HG03521 (cell line): ENCODE measurements around the gene PDHB.

ENCODE experiments used
- ATAC-seq: cut with Tn5 transposase; IDR thresholded peaks from one replicate; pipeline ENCODE4 v1.9.1; 2021; ENCODE audit warnings: mild to moderate bottlenecking, moderate library complexity; ENCODE audit not compliant: unreplicated experiment

Gene PDHB

GRCh38 chr3:58433400-58434167 is at the start of gene PDHB:
PDHB (minus strand) TSS chr3:58433832; CDS start chr3:58433809, 23 bp downstream.
- ATAC-seq = peak; percentile 92

DNA sequence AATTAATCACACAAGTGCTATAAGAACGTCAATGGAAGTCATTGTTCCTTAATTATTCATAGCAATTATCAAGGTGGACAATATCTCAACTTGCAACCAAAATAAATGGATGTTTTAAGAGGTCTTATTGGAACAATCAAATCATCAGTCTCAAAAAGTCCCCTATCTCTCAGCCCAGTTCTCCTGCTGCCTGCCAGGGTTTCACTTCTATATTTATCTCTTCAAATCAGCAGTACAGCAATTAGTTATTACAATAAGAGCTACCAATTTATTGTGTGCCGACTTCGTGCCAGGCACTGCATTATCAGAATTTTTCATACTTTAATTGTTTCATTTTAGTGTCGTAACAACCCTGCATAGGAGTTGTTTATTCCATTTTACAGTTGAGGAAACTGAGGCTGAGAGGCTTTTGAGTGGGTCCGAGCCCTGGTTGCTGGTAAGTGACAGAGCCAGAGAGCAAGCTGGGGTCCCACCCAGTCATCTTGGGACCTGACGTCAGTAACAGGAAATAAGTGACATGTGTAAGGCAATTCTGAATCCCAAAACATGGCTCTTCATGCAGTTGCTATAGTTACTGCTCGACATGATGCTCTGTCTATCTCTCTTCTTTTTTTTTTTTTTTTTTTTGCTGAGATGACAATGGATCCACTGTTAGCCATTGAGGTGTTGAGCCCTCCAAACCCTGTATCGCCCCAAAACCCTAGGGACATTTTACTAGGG is 49.4 kb upstream of the PDHB start:
- no peak for ATAC-seq

GRCh38 chr3:58480309-58480708 is 46.7 kb upstream of the PDHB start:
- no peak for ATAC-seq

GRCh38 chr3:58478781-58479180 is 45.1 kb upstream of the PDHB start:
- no peak for ATAC-seq

- no peak for ATAC-seq
These were observed 41.4 kb upstream of the PDHB start for GRCh38 chr3:58474967-58475578.

DNA sequence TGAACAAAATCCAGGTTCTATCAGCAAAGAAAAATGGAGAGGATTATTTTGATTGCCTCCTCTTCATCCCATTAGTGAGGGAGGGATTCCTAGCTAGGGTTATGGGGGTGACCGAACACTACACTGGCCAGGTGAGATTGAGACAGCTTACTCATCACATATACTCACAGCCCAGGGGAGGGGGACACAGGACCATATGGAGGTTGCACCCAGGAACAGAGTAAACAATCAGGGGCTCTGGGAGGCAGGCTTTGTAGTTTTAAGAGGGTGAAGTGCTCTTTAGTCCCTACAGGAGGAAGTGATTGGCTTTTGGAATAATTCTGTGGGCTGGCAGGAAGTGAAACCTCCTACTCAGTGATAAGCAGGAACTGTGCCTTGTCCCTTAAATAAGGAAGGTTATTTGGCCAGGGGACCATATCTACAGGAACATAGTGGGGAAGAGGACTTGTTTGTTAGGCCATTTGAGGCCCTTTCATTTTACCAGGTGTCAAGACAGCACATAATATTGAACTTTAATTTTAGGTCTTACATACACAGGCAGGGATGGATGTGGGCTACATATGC is 40.8 kb upstream of the PDHB start:
- ATAC-seq = no peak

DNA sequence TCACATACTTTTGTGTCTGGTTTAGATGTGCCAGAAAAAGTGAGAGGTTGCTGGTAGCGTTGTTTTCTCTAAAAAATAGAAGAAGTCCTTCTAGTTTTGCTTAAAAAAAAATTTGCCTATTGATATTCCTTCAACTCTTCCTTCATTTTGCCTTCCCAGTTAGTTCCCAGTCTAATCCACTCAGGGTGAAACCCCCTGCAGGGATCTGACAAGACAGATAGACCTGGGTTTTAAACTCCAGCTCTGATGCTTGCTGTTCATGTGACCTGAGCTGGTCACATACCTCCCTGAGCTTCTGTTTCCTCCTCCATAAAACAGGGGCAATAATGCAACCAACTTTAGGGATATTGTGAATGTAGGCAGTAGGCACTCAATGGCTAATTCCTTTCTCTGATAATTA is 39.6 kb upstream of the PDHB start:
- no peak for ATAC-seq

DNA sequence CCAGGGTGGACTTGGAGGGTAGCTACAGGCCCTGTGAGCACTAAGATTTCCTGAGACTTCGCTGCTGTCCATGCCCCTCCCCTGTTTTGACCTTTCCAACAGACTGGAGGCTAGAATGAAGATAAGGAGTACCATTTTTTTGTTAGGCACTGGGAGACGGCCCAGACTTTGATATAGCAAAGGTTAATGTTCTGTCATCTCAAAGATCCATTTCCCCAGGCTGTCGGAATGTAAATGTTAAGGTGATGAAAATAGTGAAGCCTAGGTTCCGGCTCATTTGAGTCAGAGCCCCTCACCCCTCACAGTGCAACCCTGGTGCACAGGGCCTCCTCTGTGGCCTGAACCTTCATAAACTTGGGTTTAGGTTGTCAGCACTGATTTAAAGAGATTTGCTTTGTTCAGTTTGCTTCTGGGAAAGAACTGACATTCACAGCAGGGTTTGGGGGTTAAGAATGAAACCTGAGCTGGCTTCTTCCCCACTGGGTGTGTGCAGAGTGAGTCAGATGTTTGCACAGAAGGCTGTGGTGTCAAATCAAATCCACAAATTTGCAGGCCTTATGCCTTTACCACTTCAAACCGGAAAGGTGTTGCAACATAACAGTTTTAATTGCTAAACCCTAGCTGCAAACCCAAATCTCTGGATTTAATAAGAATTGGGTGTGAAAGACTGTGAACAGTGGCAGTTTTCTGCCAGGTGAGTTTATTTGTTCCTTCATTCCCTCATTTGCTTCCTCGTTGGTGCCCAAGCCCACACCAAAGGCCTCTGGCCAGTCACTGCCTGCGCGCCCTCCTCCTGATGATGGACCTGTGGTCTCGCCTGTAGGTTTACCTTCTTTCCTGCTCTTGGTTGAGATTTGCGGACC is 37.6 kb upstream of the PDHB start:
- ATAC-seq = no peak

DNA sequence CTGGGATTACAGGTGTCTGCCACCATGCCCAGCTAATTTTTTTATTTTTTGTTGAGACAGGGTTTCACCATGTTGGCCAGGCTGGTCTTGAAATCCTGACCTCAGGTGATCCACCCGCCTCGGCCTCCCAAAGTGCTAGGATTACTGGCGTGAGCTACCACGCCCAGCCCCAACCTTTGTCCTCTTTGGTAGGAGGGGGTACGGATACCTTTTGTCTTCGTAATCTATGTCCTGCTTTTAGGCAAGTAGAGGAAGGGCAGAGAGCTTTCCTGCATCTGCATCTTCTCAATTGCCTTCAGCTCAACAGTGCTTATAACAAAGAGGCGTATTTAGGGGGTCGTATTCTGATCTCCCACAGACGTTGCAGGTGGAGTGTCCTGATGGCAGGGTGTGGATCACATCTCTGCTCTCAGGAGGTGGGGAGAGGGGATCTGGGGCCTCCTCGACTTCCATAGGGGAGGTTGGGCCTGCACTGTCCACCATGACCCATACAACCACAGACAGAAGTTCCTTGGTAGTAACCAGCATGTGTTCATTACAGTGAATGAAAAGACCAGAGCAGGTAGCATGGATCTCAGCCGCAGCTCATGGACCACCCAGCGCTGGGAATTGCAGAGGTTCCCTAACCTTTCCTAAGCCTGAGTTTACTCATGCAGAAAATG is 36.9 kb upstream of the PDHB start:
- no peak for ATAC-seq

GRCh38 chr3:58469096-58469495 is 35.5 kb upstream of the PDHB start:
- no peak for ATAC-seq

DNA sequence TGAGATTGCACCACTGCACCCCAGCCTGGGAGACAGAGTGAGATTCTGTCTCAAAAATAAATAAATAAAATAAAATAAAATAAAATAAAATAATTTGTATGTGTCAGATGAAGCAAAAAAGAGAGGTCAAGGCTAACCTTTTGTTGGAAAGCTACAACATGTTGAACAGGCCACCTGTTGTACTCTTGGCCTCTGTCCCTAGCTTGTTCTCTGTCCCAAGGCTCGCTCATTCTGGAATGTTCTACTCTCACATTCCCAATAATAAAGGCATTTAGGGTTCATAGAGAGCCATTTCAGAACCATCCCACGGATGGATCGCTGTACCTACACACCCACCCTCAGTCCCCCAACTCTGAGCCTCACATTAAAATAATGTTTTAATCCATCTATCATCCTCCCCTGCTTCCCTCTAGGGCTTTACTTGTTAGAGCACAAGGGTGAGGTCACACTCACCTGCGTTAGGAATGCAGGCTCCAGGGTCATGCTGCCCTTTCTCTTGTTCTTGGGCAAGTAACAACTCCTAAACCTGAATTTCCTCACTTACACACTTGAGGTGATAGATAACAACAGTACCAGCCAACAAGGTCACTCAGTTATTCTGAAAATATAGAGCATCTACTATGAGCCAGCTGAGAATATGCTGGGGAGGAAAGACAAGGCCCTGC is 33.4 kb upstream of the PDHB start:
- no peak for ATAC-seq

GRCh38 chr3:58464866-58465265 is 31.2 kb upstream of the PDHB start:
- no peak for ATAC-seq

DNA sequence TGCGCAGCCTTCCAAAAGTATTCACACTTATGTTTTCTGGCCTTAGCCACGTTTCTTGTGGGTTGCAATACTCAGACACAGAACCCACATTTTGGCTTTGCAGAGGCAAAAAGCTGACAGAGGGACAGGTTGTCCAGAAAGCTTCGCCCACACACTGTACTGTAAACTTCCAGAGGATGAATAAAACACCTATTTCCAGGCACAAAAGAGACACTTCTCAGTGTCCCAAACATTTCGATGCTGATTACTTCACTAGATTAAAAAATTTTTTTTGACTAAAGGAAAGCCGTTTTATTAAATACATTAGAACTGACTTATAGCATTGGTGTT is 30.3 kb upstream of the PDHB start:
- ATAC-seq = no peak

DNA sequence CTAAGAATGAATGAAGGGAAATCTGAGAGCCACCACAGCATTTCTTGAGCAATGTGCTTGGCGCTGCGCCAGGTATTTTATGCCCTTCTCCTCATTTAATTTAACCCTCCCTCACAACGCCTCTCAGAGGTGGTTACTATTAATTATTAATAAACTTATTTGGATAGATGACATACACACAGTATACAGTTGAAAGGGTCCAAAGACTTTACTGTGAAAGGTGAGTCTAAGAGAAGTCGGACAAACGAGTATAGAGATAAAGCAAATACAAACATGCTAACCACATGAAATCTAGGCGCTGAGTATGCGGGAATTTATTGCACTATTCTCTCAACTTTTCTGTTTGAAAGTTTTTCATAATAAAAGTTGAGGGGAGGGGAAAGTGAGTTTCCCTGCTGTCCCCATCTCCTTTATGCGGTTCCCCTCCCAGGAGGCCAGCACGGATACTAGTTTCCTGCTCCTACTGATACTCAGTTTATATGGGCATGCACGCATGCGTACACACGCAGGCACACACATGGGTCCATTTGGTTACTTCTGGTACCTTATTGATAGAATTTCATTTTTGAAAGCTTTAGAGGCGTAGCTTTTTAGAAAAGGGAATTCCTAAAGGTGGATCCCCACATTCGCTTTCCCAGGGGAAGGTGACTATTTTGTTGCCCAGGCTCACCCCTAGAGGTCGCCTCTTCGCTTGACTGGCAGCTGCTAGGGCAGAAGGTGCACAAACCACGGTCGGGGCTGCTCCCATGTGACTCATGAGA is 29.7 kb upstream of the PDHB start:
- ATAC-seq = peak; percentile 75

DNA sequence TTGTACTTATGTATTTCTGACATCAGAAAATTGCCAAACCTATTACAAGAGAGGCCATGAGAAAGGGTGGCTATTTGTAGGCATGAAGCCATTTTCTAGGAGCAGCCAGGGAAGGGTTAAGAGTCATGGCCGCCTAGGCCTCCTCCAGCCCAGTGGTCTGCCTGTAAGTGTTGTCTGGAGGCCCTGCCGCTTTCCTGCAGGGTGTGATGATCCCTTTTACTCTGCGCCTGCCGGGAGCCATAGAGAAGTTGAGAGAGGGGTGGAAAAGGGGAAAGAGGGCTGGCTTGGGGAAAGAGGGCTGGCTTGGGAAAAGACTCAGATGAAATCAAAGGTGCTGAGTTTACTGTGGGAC is 29.2 kb upstream of the PDHB start:
- ATAC-seq = no peak

GRCh38 chr3:58459160-58459559 is 25.5 kb upstream of the PDHB start:
- no peak for ATAC-seq

- ATAC-seq = no peak
These were observed 18.5 kb upstream of the PDHB start for GRCh38 chr3:58452176-58452575.

DNA sequence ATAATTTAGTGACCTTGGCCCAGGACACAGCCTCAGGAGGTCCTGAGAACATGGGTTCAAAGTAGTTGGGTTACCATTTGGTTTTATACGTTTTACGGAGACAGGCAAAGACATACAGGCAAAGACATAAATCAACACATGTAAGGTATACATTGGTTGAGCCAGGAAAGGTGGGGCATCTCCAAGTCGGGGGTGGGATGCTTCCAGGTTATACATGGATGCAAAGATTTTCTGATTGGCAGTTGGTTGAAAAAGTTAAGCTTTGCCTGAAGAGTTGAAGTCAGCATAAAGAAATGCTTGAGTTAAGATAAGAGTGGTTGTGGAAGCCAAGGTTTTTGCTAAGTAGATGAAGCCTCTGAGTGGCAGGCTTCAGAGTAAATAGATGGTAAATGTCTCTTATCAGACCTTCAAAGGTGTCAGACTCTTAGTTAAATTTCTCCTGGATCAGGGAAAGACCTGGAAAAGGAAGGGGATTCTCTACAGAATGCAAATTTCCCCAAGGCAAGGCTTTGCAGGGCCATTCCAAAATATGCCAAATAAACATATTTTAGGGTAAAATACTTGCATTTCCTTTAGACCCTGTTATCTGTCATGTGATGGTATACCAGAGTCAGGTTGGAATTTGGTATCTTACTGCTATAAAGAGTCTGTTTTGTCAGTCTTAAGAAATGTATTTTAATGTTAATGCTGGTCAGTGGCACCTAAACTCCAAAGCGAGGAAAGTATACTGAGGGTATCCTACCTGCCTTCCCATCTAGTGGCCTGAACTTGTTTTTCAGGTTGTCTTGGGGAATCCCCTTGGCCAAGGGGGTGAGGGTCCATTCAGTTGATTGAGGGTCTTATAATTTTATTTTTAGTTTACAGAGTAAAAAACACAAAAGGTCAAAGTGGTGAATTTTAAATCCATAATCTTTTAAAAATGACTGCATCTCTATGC is 8.2 kb upstream of the PDHB start:
- ATAC-seq = no peak
